NCI-H2171 (cell line): Measurements from ENCODE around the gene POLD2.

Experiments used
- DNase-seq: peaks from one replicate; lab custom pipeline; 2025; lab: John Stamatoyannopoulos, UW

Gene POLD2

DNA sequence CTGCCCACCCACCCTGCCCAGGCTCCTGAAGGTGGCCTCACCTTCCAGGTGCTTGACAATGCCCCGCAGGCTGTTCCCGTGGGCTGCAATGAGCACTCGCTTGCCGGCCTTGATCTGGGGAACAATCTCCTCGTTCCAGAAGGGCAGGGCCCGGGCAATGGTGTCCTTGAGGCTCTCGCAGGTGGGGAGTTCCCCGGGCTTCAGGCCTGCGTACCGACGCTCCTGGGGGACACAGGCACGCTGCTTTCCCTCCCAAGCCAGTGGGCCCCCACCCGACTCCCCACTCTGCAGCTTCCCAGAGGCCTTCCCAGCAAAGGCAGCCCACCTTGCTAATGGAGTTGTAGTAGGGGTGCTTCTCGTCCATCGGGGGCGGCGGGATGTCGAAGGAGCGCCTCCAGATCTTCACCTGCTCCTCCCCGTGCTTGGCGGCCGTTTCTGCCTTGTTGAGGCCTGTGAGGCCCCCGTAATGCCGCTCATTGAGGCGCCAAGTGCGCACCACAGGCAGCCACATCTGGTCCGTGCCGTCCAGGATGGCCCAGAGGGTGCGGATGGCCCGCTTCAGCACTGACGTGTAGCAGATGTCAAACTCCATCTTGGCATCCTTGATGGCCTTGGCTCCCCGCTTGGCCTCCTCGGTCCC is 58.4 kb downstream of the POLD2 start:
- no peak for DNase-seq
